HEK293 (cell line): Measurements from ENCODE around the gene HTR6.

ENCODE experiments used
- CTCF ChIA-PET: fragments of 350-600 bp; formaldehyde crosslinking; extraction: SDS; loops from one replicate; lab custom pipeline; 2021; ENCODE audit warnings: antibody characterized with exemption; lab: Yijun Ruan, JAX
- POLR2A ChIA-PET: fragments of 300-600 bp; formaldehyde crosslinking; extraction: SDS; loops from one replicate; lab custom pipeline; 2020; ENCODE audit warnings: antibody characterized with exemption, inconsistent platforms; lab: Yijun Ruan, JAX
- H3K27ac ChIP-seq: fragments of 200-500 bp; sonication (Bioruptor generic); 2 replicates; pipeline ENCODE4 v1.5.1; 2014; ENCODE audit warnings: low read depth, low read length, control low read depth, inconsistent platforms; ENCODE audit errors: extremely low read depth
- H3K36me3 ChIP-seq, 2 experiments: fragments of 200-500 bp in 1 of 2; sonication (Bioruptor generic) in 1 of 2; 1 replicate in 1 of 2; 2 replicates in 1 of 2; pipeline ENCODE4 v1.5.1; 2014 to 2017; ENCODE audit warnings: inconsistent platforms in 2 of 2, low read length in 2 of 2; ENCODE audit not compliant: control insufficient read depth in 2 of 2, insufficient read depth in 1 of 2
- H3K4me1 ChIP-seq: fragments of 200-500 bp; sonication (Bioruptor generic); 2 replicates; pipeline ENCODE4 v1.5.1; 2014; ENCODE audit warnings: mild to moderate bottlenecking, low read length, inconsistent platforms; ENCODE audit not compliant: control insufficient read depth, insufficient read depth
- H3K4me3 ChIP-seq: 2 replicates; pipeline ENCODE4 v1.5.1; 2011; ENCODE audit warnings: low read depth, mild to moderate bottlenecking, control low read depth, low read length, moderate library complexity
- H3K9me3 ChIP-seq: fragments of 200-500 bp; sonication (Bioruptor generic); 2 replicates; pipeline ENCODE4 v1.5.1; 2014; ENCODE audit warnings: low read depth, low read length, inconsistent platforms; ENCODE audit not compliant: control insufficient read depth, insufficient read depth
- BCL11A ChIP-seq: fragments of 450-650 bp; formaldehyde crosslinking; IDR thresholded peaks from 2 replicates; pipeline ENCODE4 v1.5.1; 2016; ENCODE audit warnings: low read depth, missing biosample characterization, missing genetic modification characterization
- BCL11B ChIP-seq: fragments of 450-650 bp; formaldehyde crosslinking; IDR thresholded peaks from 2 replicates; pipeline ENCODE4 v1.5.1; 2016; ENCODE audit warnings: low read depth, missing biosample characterization, missing genetic modification characterization
- RBAK ChIP-seq: fragments of 450-650 bp; formaldehyde crosslinking; IDR thresholded peaks from 2 replicates; pipeline ENCODE4 v1.5.1; 2016; ENCODE audit warnings: missing biosample characterization, missing genetic modification characterization
- SETDB1 ChIP-seq: IDR thresholded peaks from one replicate; pipeline ENCODE4 v1.6.1; 2017; ENCODE audit warnings: mild to moderate bottlenecking, low read length, moderate library complexity, mixed read lengths; ENCODE audit not compliant: insufficient read length
- SP7 ChIP-seq: fragments of 450-650 bp; formaldehyde crosslinking; IDR thresholded peaks from 2 replicates; pipeline ENCODE4 v1.5.1; 2016; ENCODE audit warnings: missing biosample characterization, missing genetic modification characterization
- TRIM28 ChIP-seq: IDR thresholded peaks from 2 replicates; pipeline ENCODE4 v1.6.1; 2011; ENCODE audit warnings: low read length, control low read depth, borderline replicate concordance
- ZNF10 ChIP-seq: fragments of 450-650 bp; formaldehyde crosslinking; IDR thresholded peaks from 2 replicates; pipeline ENCODE4 v1.5.1; 2017; ENCODE audit warnings: missing biosample characterization, missing genetic modification characterization
- ZNF133 ChIP-seq: fragments of 450-650 bp; formaldehyde crosslinking; IDR thresholded peaks from 2 replicates; pipeline ENCODE4 v1.5.1; 2016; ENCODE audit warnings: missing biosample characterization, missing genetic modification characterization
- ZNF2 ChIP-seq: fragments of 450-650 bp; formaldehyde crosslinking; IDR thresholded peaks from 2 replicates; pipeline ENCODE4 v1.5.1; 2016; ENCODE audit warnings: missing biosample characterization, missing genetic modification characterization
- ZNF280D ChIP-seq: fragments of 450-650 bp; formaldehyde crosslinking; IDR thresholded peaks from 2 replicates; pipeline ENCODE4 v1.5.1; 2016; ENCODE audit warnings: missing biosample characterization, missing genetic modification characterization
- ZNF398 ChIP-seq: fragments of 450-650 bp; formaldehyde crosslinking; IDR thresholded peaks from 2 replicates; pipeline ENCODE4 v1.5.1; 2017; ENCODE audit warnings: missing biosample characterization, missing genetic modification characterization
- ZNF518A ChIP-seq: fragments of 450-650 bp; formaldehyde crosslinking; conservative IDR thresholded peaks from 2 replicates; pipeline ENCODE4 v1.5.1; 2016; ENCODE audit warnings: low read depth, missing biosample characterization, missing genetic modification characterization
- ZNF549 ChIP-seq: fragments of 450-650 bp; IDR thresholded peaks from 2 replicates; pipeline ENCODE4 v1.5.1; 2018; ENCODE audit warnings: missing biosample characterization, missing genetic modification characterization, mild to moderate bottlenecking, inconsistent platforms, moderate library complexity
- ZNF626 ChIP-seq: fragments of 450-650 bp; sonication (Bioruptor Pico); formaldehyde crosslinking; IDR thresholded peaks from 2 replicates; pipeline ENCODE4 v1.5.1; 2018; ENCODE audit warnings: missing biosample characterization, missing genetic modification characterization, inconsistent platforms
- ZNF670 ChIP-seq: fragments of 450-650 bp; formaldehyde crosslinking; IDR thresholded peaks from 2 replicates; pipeline ENCODE4 v1.5.1; 2016; ENCODE audit warnings: missing biosample characterization, missing genetic modification characterization, low read depth

The HTR6 gene

DNA sequence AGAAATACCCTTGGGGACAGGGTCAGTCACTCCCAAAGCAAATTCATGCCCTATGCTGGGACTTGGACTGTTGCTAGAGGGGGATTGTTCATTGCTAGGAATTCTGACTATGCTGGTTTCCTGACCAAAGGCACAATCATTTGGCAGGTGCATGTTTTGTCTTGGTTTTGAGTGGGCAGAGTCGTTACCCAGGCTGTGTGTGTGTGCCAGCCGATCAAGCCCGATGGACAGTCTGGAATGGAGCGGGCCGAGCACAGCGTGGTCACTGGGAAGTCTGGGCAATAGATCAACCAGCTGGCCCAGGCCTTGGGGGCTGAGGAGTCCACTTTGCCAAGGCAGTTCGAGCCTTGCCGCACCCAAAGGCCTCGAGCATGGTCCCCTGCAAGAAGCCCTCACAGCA lies 60.9 kb downstream of the HTR6 start (continued):
- TF ChIP-seq ZNF670 (tag by site-specific recombination), result no peak
- TF ChIP-seq ZNF626 (tag by site-specific recombination), result no peak
- TF ChIP-seq ZNF2, result no peak

GRCh38 chr1:19728413-19729145 lies 63.9 kb downstream of the HTR6 start:
- no peaks in the 10 kb centered on the region for H3K9me3 ChIP-seq
- CTCF ChIA-PET, result interaction anchor here (0.5 to 2.4 kb wide), 9 partner anchors 9 to 1542 kb away, joined by 3 to 10 read pairs (median 5); no protein-coding TSS in a partner anchor
- POLR2A ChIA-PET, result no interaction called here
- H3K36me3 ChIP-seq, result no peaks in the 10 kb centered on the region
- H3K27ac ChIP-seq, result no peak overlapping the region
- TF ChIP-seq ZNF10 (tag by site-specific recombination) (no peak), ZNF398 (no peak), BCL11A (tag by site-specific recombination) (no peak), SP7 (tag by site-specific recombination) (0 out of 2 replicates have a peak, but pooled peaks have one; percentile 22)
- no peaks in the 10 kb centered on the region for H3K4me1 ChIP-seq
- no peak overlapping the region for H3K4me3 ChIP-seq

GRCh38 chr1:19730232-19730631 lies 65.6 kb downstream of the HTR6 start:
- no peaks in the 10 kb centered on the region for H3K9me3 ChIP-seq
- H3K36me3 ChIP-seq, result no peaks in the 10 kb centered on the region
- H3K27ac ChIP-seq, result no peak overlapping the region
- CTCF ChIA-PET, result no interaction called here
- peak; percentile 42; the same call in 1 of the 2 replicates for TF ChIP-seq ZNF280D
- no peak for TF ChIP-seq ZNF518A (tag by site-specific recombination)
- no peak for TF ChIP-seq BCL11B
- TF ChIP-seq SETDB1, result peak; percentile 74
- TF ChIP-seq ZNF133, result 0 out of 2 replicates have a peak, but pooled peaks have one; percentile 36
- TF ChIP-seq TRIM28, result peak; percentile 96; the same call in 1 of the 2 replicates
- no peak for TF ChIP-seq ZNF549 (tag by site-specific recombination)
- peak; percentile 100 for TF ChIP-seq RBAK
- no peak overlapping the region for H3K4me3 ChIP-seq
- no peaks in the 10 kb centered on the region for H3K4me1 ChIP-seq
- POLR2A ChIA-PET, result no interaction called here
